Breast epithelium (tissue), 4 donors: ENCODE results near the gene UNC5CL. TPM values are rescaled to one million over a fixed set of nuclear protein-coding genes. Genes with fewer than 3 reads are reported as not detected.

Experiments
- DNase-seq, 2 donors: peaks; one replicate each; pipeline ENCODE4 v3.0.0-alpha.2; 2019; ENCODE audit warnings: low spot score in 2 of 2
- H3K27ac ChIP-seq, 2 donors: fragments of 200-600 bp; sonication (generic) in 1 of 2; one replicate each; pipeline ENCODE4 v1.5.1; 2016 to 2019; ENCODE audit warnings: mild to moderate bottlenecking in 1 of 2
- H3K27me3 ChIP-seq, 2 donors: fragments of 200-600 bp; sonication (generic) in 1 of 2; one replicate each; pipeline versions ENCODE4 v1.5.1 to v1.6.0; 2017 to 2019; ENCODE audit warnings: control low read depth in 1 of 2, mild to moderate bottlenecking in 1 of 2
- H3K36me3 ChIP-seq: fragments of 200-600 bp; one replicate; pipeline ENCODE4 v1.5.1; 2019
- H3K4me1 ChIP-seq, 2 donors: fragments of 200-600 bp; sonication (generic); one replicate each; pipeline ENCODE4 v1.5.1; 2016 to 2019; ENCODE audit warnings: control low read depth in 1 of 2
- H3K4me3 ChIP-seq, 3 donors: fragments of 200-600 bp; sonication (generic); 1 replicate in 2 of 3; 2 replicates in 1 of 3; pipeline ENCODE4 v1.5.1; 2016 to 2019; ENCODE audit warnings: mild to moderate bottlenecking in 3 of 3, moderate library complexity in 2 of 3
- H3K9me3 ChIP-seq, 2 donors: fragments of 200-600 bp; sonication (generic) in 1 of 2; one replicate each; pipeline ENCODE4 v1.5.1; 2016 to 2019; ENCODE audit warnings: control low read depth in 1 of 2
- POLR2A ChIP-seq: fragments of 450-650 bp; IDR thresholded peaks from one replicate; pipeline ENCODE4 v1.6.1; 2016; ENCODE audit warnings: antibody characterized with exemption, mild to moderate bottlenecking, moderate library complexity
- POLR2AphosphoS5 ChIP-seq, 3 donors: sonication (generic); formaldehyde crosslinking; IDR thresholded peaks; one replicate each; pipeline ENCODE4 v1.6.1; 2017; ENCODE audit warnings: antibody characterized with exemption in 3 of 3
- intact Hi-C: fragments of 100-400 bp; cut with DNase I; formaldehyde crosslinking; loops from one replicate; pipeline ENCODE4 v1.15.1; 2023; ENCODE audit warnings: low total_unique reads
- total RNA-seq, 3 donors: library from RNA; depleted of rRNA; stranded (reverse); fragments of >200 nt; gene quantifications; one replicate each; pipeline ENCODE4 v1.1.0, GENCODE V29; 2016
- TF ChIP-seq, protein P1 (sequence below), 3 donors: fragments of 450-650 bp; IDR thresholded peaks; one replicate each; pipeline ENCODE4 v1.5.1; 2016 to 2017; ENCODE audit warnings: antibody characterized with exemption in 3 of 3, mild to moderate bottlenecking in 3 of 3, moderate library complexity in 3 of 3

The UNC5CL gene
- total RNA-seq, 3 donors from 2014 or later: 1.1 to 2.0 (median 1.8) TPM

GRCh38 chr6:40992746-40993145, 46.3 kb downstream of the UNC5CL start:
- Histone ChIP-seq H3K4me1 (no peaks in the 10 kb centered on the region), H3K4me3 (no peak overlapping the region), H3K36me3 (no peaks in the 10 kb centered on the region), H3K27me3 (no peaks in the 10 kb centered on the region), H3K27ac (no peak overlapping the region), H3K9me3 (no peaks in the 10 kb centered on the region)
- intact Hi-C loops: no loop called here
- DNase-seq: no peak
- TF ChIP-seq POLR2AphosphoS5 (IDR thresholded peaks at IDR 0.05) (no peak), POLR2A (no peak)
- TF ChIP-seq, protein P1, sequence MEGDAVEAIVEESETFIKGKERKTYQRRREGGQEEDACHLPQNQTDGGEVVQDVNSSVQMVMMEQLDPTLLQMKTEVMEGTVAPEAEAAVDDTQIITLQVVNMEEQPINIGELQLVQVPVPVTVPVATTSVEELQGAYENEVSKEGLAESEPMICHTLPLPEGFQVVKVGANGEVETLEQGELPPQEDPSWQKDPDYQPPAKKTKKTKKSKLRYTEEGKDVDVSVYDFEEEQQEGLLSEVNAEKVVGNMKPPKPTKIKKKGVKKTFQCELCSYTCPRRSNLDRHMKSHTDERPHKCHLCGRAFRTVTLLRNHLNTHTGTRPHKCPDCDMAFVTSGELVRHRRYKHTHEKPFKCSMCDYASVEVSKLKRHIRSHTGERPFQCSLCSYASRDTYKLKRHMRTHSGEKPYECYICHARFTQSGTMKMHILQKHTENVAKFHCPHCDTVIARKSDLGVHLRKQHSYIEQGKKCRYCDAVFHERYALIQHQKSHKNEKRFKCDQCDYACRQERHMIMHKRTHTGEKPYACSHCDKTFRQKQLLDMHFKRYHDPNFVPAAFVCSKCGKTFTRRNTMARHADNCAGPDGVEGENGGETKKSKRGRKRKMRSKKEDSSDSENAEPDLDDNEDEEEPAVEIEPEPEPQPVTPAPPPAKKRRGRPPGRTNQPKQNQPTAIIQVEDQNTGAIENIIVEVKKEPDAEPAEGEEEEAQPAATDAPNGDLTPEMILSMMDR (IDR thresholded peaks at IDR 0.05): no peak

- no peaks in the 10 kb centered on the region for H3K9me3 ChIP-seq
- DNase-seq: no peak
- no peak overlapping the region for H3K27ac ChIP-seq
- TF ChIP-seq POLR2A: no peak
- no peak for TF ChIP-seq POLR2AphosphoS5 (IDR thresholded peaks at IDR 0.05)
- TF ChIP-seq, protein P1 (IDR thresholded peaks at IDR 0.05): no peak
- no peaks in the 10 kb centered on the region for H3K4me1 ChIP-seq
- no peaks in the 10 kb centered on the region for H3K36me3 ChIP-seq
- H3K27me3 ChIP-seq: no peaks in the 10 kb centered on the region
- H3K4me3 ChIP-seq: no peak overlapping the region
- intact Hi-C loops: no loop called here
Measured at GRCh38 chr6:40990301-40990700, 48.7 kb downstream of the UNC5CL start.

- no peaks in the 10 kb centered on the region for H3K36me3 ChIP-seq
- intact Hi-C loops: no loop called here
- H3K27me3 ChIP-seq: no peaks in the 10 kb centered on the region
- DNase-seq: no peak
- no peak overlapping the region for H3K4me3 ChIP-seq
- H3K9me3 ChIP-seq: no peaks in the 10 kb centered on the region
- no peak overlapping the region for H3K27ac ChIP-seq
- H3K4me1 ChIP-seq: no peaks in the 10 kb centered on the region
- TF ChIP-seq, protein P1 (IDR thresholded peaks at IDR 0.05): no peak
- no peak for TF ChIP-seq POLR2AphosphoS5 (IDR thresholded peaks at IDR 0.05)
- no peak for TF ChIP-seq POLR2A
Measured at GRCh38 chr6:40989204-40990169, 49.5 kb downstream of the UNC5CL start.

DNA sequence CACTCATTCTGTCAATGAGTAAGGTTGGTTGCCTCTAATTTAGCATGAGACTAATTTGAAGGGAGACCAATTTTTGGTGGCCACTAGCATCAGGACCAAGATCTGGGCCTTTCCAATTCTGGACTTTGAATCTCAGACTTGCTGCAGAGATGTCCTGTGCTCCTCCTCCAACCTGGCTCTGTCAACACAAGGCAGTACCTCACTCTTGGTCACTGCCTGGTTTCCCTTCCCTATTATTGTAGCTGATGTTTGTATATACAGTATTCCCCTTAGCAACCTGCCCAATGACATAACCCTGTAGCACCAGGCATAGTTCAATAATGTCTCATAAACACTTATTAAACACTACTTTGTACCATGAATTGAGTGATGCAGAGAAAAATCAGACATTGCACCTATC, 50.4 kb downstream of the UNC5CL start:
- TF ChIP-seq, protein P1 (IDR thresholded peaks at IDR 0.05): no peak
- TF ChIP-seq POLR2A (no peak), POLR2AphosphoS5 (IDR thresholded peaks at IDR 0.05) (no peak)

More for the DNA sequence above, 50.4 kb downstream of the UNC5CL start:
- intact Hi-C loops: no loop called here
- DNase-seq: no peak
- H3K4me3 ChIP-seq: no peak overlapping the region
- no peaks in the 10 kb centered on the region for H3K27me3 ChIP-seq
- H3K27ac ChIP-seq: no peak overlapping the region
- H3K4me1 ChIP-seq: no peaks in the 10 kb centered on the region
- no peaks in the 10 kb centered on the region for H3K9me3 ChIP-seq
- no peaks in the 10 kb centered on the region for H3K36me3 ChIP-seq
